SK-N-SH treated with all-trans-retinoic acid at 6 μM for 48 hours (cell line): ENCODE results near the gene EML5.

Experiments used
- ATAC-seq: fragments of 200-7000 bp; cut with Tn5 transposase; 3 replicates; pipeline ENCODE4 v1.9.1; 2020; ENCODE audit warnings: mild to moderate bottlenecking, moderate library complexity
- ARNTL ChIP-seq: fragments of 450-650 bp; formaldehyde crosslinking; IDR thresholded peaks from 2 replicates; pipeline ENCODE4 v1.5.0; 2020; ENCODE audit warnings: low read depth, mild to moderate bottlenecking, moderate library complexity, borderline replicate concordance
- BACH2 ChIP-seq: fragments of 250-450 bp; sonication (Bioruptor Pico); IDR thresholded peaks from 2 replicates; pipeline ENCODE4 v1.9.0; 2021; ENCODE audit warnings: mild to moderate bottlenecking, borderline replicate concordance
- CSDC2 ChIP-seq: fragments of 250-450 bp; sonication (Bioruptor Pico); IDR thresholded peaks from 2 replicates; pipeline ENCODE4 v1.5.0; 2020; ENCODE audit warnings: mild to moderate bottlenecking, moderate library complexity
- ESRRG ChIP-seq: fragments of 250-450 bp; sonication (Bioruptor Pico); IDR thresholded peaks from 2 replicates; pipeline ENCODE4 v1.6.1; 2021; ENCODE audit warnings: mild to moderate bottlenecking
- GLIS3 ChIP-seq: fragments of 250-450 bp; sonication (Bioruptor Pico); IDR thresholded peaks from 2 replicates; pipeline ENCODE4 v1.5.0; 2020; ENCODE audit warnings: mild to moderate bottlenecking, moderate library complexity
- ISL1 ChIP-seq: fragments of 250-450 bp; sonication (Bioruptor Pico); IDR thresholded peaks from 2 replicates; pipeline ENCODE4 v2.1.2; 2022; ENCODE audit warnings: mild to moderate bottlenecking, moderate library complexity
- OSR1 ChIP-seq: fragments of 250-450 bp; sonication (Bioruptor Pico); IDR thresholded peaks from 2 replicates; pipeline ENCODE4 v1.8.0; 2022; ENCODE audit warnings: moderate library complexity, mild to moderate bottlenecking, inconsistent platforms
- PATZ1 ChIP-seq: fragments of 250-450 bp; sonication (Bioruptor Pico); IDR thresholded peaks from 2 replicates; pipeline ENCODE4 v1.8.0; 2020; ENCODE audit warnings: mild to moderate bottlenecking, moderate library complexity, borderline replicate concordance
- POU6F1 ChIP-seq: fragments of 250-450 bp; sonication (Bioruptor Pico); IDR thresholded peaks from 2 replicates; pipeline ENCODE4 v1.8.0; 2021; ENCODE audit warnings: low read depth, mild to moderate bottlenecking, moderate library complexity, borderline replicate concordance
- PPARA ChIP-seq: fragments of 250-450 bp; sonication (Bioruptor Pico); IDR thresholded peaks from 2 replicates; pipeline ENCODE4 v1.5.0; 2020; ENCODE audit warnings: mild to moderate bottlenecking, borderline replicate concordance
- RARB ChIP-seq: fragments of 250-450 bp; sonication (Bioruptor Pico); IDR thresholded peaks from 2 replicates; pipeline ENCODE4 v1.8.0; 2021; ENCODE audit warnings: mild to moderate bottlenecking, moderate library complexity
- SNAI2 ChIP-seq: fragments of 250-450 bp; sonication (Bioruptor Pico); IDR thresholded peaks from 2 replicates; pipeline ENCODE4 v1.5.0; 2020; ENCODE audit warnings: mild to moderate bottlenecking, moderate library complexity
- TCF4 ChIP-seq: fragments of 250-450 bp; sonication (Bioruptor Pico); IDR thresholded peaks from 2 replicates; pipeline ENCODE4 v1.8.0; 2021; ENCODE audit warnings: mild to moderate bottlenecking, moderate library complexity, borderline replicate concordance
- TOX ChIP-seq: fragments of 250-450 bp; sonication (Bioruptor Pico); IDR thresholded peaks from 2 replicates; pipeline ENCODE4 v1.8.0; 2021; ENCODE audit warnings: mild to moderate bottlenecking, moderate library complexity, borderline replicate concordance
- ZC3H10 ChIP-seq: fragments of 250-450 bp; sonication (Bioruptor Pico); IDR thresholded peaks from 2 replicates; pipeline ENCODE4 v1.5.1; 2021; ENCODE audit warnings: mild to moderate bottlenecking, moderate library complexity
- ZFP3 ChIP-seq: fragments of 250-450 bp; sonication (Bioruptor Pico); IDR thresholded peaks from 2 replicates; pipeline ENCODE4 v1.5.0; 2020; ENCODE audit warnings: mild to moderate bottlenecking, moderate library complexity
- ZFP30 ChIP-seq: fragments of 450-650 bp; formaldehyde crosslinking; IDR thresholded peaks from 2 replicates; pipeline ENCODE4 v1.5.0; 2022; ENCODE audit warnings: mild to moderate bottlenecking, moderate library complexity
- ZNF565 ChIP-seq: fragments of 450-650 bp; formaldehyde crosslinking; conservative IDR thresholded peaks from 2 replicates; pipeline ENCODE4 v1.5.0; 2020; ENCODE audit warnings: low read depth, mild to moderate bottlenecking, moderate library complexity
- ZNF70 ChIP-seq: fragments of 450-650 bp; formaldehyde crosslinking; IDR thresholded peaks from 2 replicates; pipeline ENCODE4 v1.5.0; 2020; ENCODE audit warnings: mild to moderate bottlenecking, moderate library complexity
- ZNF8 ChIP-seq: fragments of 450-650 bp; formaldehyde crosslinking; IDR thresholded peaks from 2 replicates; pipeline ENCODE4 v1.5.0; 2020; ENCODE audit warnings: mild to moderate bottlenecking, moderate library complexity
- TF ChIP-seq, protein P1 (sequence below): fragments of 250-450 bp; sonication (Bioruptor Pico); IDR thresholded peaks from 2 replicates; pipeline ENCODE4 v1.5.1; 2020; ENCODE audit warnings: low read depth, mild to moderate bottlenecking, moderate library complexity

Gene EML5

GRCh38 chr14:88727057-88727456 is 65.7 kb downstream of the EML5 start:
- no peak for ATAC-seq
- TF ChIP-seq ZFP3 (CRISPR knock-in tag) = no peak
- TF ChIP-seq ZNF70 (CRISPR knock-in tag) = no peak
- no peak for TF ChIP-seq ZFP30 (CRISPR knock-in tag)
- TF ChIP-seq, protein P1, sequence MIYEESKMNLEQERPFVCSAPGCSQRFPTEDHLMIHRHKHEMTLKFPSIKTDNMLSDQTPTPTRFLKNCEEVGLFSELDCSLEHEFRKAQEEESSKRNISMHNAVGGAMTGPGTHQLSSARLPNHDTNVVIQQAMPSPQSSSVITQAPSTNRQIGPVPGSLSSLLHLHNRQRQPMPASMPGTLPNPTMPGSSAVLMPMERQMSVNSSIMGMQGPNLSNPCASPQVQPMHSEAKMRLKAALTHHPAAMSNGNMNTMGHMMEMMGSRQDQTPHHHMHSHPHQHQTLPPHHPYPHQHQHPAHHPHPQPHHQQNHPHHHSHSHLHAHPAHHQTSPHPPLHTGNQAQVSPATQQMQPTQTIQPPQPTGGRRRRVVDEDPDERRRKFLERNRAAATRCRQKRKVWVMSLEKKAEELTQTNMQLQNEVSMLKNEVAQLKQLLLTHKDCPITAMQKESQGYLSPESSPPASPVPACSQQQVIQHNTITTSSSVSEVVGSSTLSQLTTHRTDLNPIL = no peak
- no peak for TF ChIP-seq TCF4 (CRISPR knock-in tag)
- no peak for TF ChIP-seq ZC3H10 (CRISPR knock-in tag)
- TF ChIP-seq PATZ1 (CRISPR knock-in tag) = no peak
- no peak for TF ChIP-seq ARNTL (CRISPR knock-in tag)
- no peak for TF ChIP-seq TOX (CRISPR knock-in tag)
- TF ChIP-seq PPARA (CRISPR knock-in tag) = no peak

- TF ChIP-seq BACH2 (CRISPR knock-in tag) (no peak), TOX (CRISPR knock-in tag) (no peak), OSR1 (no peak), ZFP3 (CRISPR knock-in tag) (no peak), ZFP30 (CRISPR knock-in tag) (no peak), CSDC2 (CRISPR knock-in tag) (no peak), RARB (CRISPR knock-in tag) (no peak), POU6F1 (CRISPR knock-in tag) (no peak), GLIS3 (CRISPR knock-in tag) (no peak)
- TF ChIP-seq, protein P1 = no peak
- ATAC-seq = no peak
Measured at GRCh38 chr14:88710709-88711108, 82.0 kb downstream of the EML5 start.

GRCh38 chr14:88707088-88707487 is 85.7 kb downstream of the EML5 start:
- no peak for ATAC-seq
- TF ChIP-seq POU6F1 (CRISPR knock-in tag) = no peak
- TF ChIP-seq PPARA (CRISPR knock-in tag) = no peak
- no peak for TF ChIP-seq GLIS3 (CRISPR knock-in tag)
- TF ChIP-seq CSDC2 (CRISPR knock-in tag) = no peak
- no peak for TF ChIP-seq SNAI2
- TF ChIP-seq, protein P1 = no peak
- no peak for TF ChIP-seq ZNF8
- TF ChIP-seq ZNF70 (CRISPR knock-in tag) = no peak
- no peak for TF ChIP-seq ZNF565 (CRISPR knock-in tag)
- TF ChIP-seq ESRRG (CRISPR knock-in tag) = no peak
- TF ChIP-seq TCF4 (CRISPR knock-in tag) = no peak
- TF ChIP-seq PATZ1 (CRISPR knock-in tag) = no peak
- TF ChIP-seq OSR1 = no peak
- no peak for TF ChIP-seq ISL1 (CRISPR knock-in tag)
- TF ChIP-seq, all 23 proteins: peak for 0
